Measurements from ENCODE around the gene RSBN1L. TPM values are rescaled to one million over a fixed set of nuclear protein-coding genes. Genes with fewer than 3 reads are reported as not detected.

The RSBN1L gene
- 26.2 TPM for total RNA-seq (2013)
- polyA plus RNA-seq, result 1 to 10 TPM; 1.3 to 10.0 (median 2.2) TPM
- polyA minus RNA-seq, result 9.8 and 17.8 TPM in 2 replicates
- total RNA-seq, result 10.1 to 41.2 (median 30.8) reads per million in 11 experiments

DNA sequence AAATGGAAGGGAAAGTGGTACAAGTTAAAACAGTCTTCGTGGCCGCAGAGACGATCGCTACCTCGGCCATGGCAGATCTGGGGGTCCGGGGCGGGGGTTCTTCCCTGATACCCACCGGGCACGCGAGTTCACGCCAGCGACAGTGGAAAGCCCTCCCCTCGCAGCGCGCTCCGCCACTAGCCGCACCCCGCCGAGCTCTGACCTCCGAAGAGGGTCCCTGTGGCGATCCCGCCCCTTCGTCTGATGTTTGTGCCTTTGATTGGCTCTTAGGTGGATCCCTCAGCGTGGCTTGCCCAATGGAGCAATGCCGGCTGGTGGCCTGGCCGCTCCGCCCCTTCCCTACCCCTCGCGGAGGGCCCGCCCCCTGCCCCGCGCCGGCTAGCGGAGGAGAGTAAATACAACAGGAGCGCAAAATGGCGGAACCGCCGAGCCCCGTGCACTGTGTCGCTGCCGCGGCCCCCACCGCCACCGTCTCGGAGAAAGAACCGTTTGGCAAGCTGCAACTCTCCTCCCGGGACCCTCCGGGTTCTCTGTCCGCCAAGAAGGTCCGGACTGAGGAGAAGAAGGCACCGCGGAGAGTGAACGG is at the start of gene RSBN1L:
Gene RSBN1L, plus strand, starts transcription at position 403 of the 586 bp plus-strand sequence. Its CDS starts 11 bp downstream, at position 414.
- Mint-ChIP-seq H3K27ac (peak within 1 kb of the TSS; percentile 91 to 97 (median 95)), H3K9me3 (no peaks in the 10 kb centered on the region), H3K4me1 (peaks cover 42% of the 10 kb centered on the region), H3K27me3 (ENCODE audit: low read depth in 3 of 3) (no peaks in the 10 kb centered on the region), H3K4me3 (peak within 1 kb of the TSS; percentile 96 to 99), H3K36me3 (peaks cover 7 to 10% of the 10 kb centered on the region in 2 donors)
- Histone ChIP-seq H3K27me3 (ENCODE audit: control insufficient read depth in 2 of 2, insufficient read depth in 2 of 2, low read length in 2 of 2) (no peaks in the 10 kb centered on the region), H3K4me1 (ENCODE audit: control insufficient read depth in 1 of 2, insufficient read depth in 2 of 2, low read length in 2 of 2) (peaks cover 14 to 26% of the 10 kb centered on the region in 2 donors), H3K9ac (ENCODE audit: insufficient read depth, low read length, poor library complexity, severe bottlenecking) (peak within 1 kb of the TSS; percentile 96), H3K4me3 (replicated peaks in 1 of 3; ENCODE audit: low read depth in 2 of 3, low read length in 3 of 3) (peak within 1 kb of the TSS; percentile 68 to 98 (median 96)), H3K9me3 (replicated peaks in 1 of 2; ENCODE audit: control insufficient read depth in 1 of 2, insufficient read depth in 1 of 2, low read length in 2 of 2) (no peaks in the 10 kb centered on the region), H3K4me2 (replicated peaks; ENCODE audit: extremely low read depth, low read length, poor library complexity, severe bottlenecking) (peak within 1 kb of the TSS; percentile 96), H4K20me1 (ENCODE audit: insufficient read depth, low read length) (peaks cover 38% of the 10 kb centered on the region), H2AFZ (ENCODE audit: insufficient read depth, low read depth, low read length, poor library complexity, severe bottlenecking) (peak within 1 kb of the TSS; percentile 96), H3K36me3 (replicated peaks in 1 of 2; ENCODE audit: control insufficient read depth in 1 of 2, insufficient read depth in 2 of 2, low read length in 2 of 2) (peaks cover 0 to 8% of the 10 kb centered on the region in 2 donors), H3K79me2 (ENCODE audit: insufficient read depth, low read length) (peaks cover 85% of the 10 kb centered on the region), H3K27ac (ENCODE audit: low read depth in 1 of 2, low read length in 2 of 2) (peak within 1 kb of the TSS; percentile 90 to 95)
- peak; percentile 94 to 98 (median 96) for DNase-seq
- TF ChIP-seq, protein P1, sequence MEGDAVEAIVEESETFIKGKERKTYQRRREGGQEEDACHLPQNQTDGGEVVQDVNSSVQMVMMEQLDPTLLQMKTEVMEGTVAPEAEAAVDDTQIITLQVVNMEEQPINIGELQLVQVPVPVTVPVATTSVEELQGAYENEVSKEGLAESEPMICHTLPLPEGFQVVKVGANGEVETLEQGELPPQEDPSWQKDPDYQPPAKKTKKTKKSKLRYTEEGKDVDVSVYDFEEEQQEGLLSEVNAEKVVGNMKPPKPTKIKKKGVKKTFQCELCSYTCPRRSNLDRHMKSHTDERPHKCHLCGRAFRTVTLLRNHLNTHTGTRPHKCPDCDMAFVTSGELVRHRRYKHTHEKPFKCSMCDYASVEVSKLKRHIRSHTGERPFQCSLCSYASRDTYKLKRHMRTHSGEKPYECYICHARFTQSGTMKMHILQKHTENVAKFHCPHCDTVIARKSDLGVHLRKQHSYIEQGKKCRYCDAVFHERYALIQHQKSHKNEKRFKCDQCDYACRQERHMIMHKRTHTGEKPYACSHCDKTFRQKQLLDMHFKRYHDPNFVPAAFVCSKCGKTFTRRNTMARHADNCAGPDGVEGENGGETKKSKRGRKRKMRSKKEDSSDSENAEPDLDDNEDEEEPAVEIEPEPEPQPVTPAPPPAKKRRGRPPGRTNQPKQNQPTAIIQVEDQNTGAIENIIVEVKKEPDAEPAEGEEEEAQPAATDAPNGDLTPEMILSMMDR (IDR thresholded peaks at IDR 0.05), result peak; percentile 41
- intact Hi-C loops (cut with micrococcal nuclease), result loop anchor here in 1 of 2 donors (2.0 to 5.0 kb wide), 2 partner anchors 37 to 101 kb away; partner anchors contain the start of genes PHTF2 and TMEM60
- 0% methylated on average over 52 of the region's 53 CpGs for WGBS (ENCODE audit: insufficient coverage)

DNA sequence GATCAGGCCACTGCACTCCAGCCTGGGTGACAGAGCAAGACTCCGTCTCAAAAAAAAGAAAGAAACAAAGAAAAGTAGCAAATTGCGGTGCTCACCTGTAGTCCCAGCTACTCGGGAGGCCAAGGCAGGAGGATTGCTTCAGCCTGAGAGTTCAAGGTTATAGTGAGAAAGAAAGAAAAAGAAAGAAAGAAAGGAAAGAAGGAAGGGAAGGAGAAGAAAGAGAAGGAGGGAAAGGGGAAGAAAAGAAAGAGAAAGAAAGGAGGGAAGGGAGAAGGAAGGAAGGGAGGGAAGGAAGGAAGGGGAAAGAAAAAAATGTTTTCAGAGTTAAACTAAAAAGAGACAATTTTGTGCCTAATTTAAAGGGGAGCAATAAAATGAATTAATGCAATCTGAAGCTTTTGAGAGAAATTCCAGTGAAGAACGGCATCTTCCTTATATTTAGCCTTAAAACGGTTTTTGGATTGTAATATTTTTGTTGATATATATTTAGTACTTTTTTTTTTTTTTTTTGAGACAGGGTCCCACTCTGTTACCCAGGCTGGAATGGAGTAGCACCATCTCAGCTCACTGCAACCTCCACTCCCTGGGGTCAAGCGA is 47.4 kb upstream of the RSBN1L start:
- Mint-ChIP-seq H3K4me1 (no peaks in the 10 kb centered on the region), H3K36me3 (peaks cover 27 to 55% of the 10 kb centered on the region in 2 donors), H3K27ac (peak overlapping the region in 3 of 7 donors; percentile 11 to 35 (median 30)), H3K9me3 (no peaks in the 10 kb centered on the region), H3K4me3 (no peak overlapping the region), H3K27me3 (ENCODE audit: low read depth in 3 of 3) (peaks cover 0 to 2% (median 0%) of the 10 kb centered on the region in 3 donors)
- Histone ChIP-seq H3K4me1 (ENCODE audit: control insufficient read depth in 1 of 2, insufficient read depth in 2 of 2, low read length in 2 of 2) (no peaks in the 10 kb centered on the region), H3K27ac (ENCODE audit: low read depth in 1 of 2, low read length in 2 of 2) (no peak overlapping the region), H4K20me1 (ENCODE audit: insufficient read depth, low read length) (peaks cover 10% of the 10 kb centered on the region), H2AFZ (ENCODE audit: insufficient read depth, low read depth, low read length, poor library complexity, severe bottlenecking) (no peak overlapping the region), H3K9ac (ENCODE audit: insufficient read depth, low read length, poor library complexity, severe bottlenecking) (no peak overlapping the region), H3K36me3 (replicated peaks in 1 of 2; ENCODE audit: control insufficient read depth in 1 of 2, insufficient read depth in 2 of 2, low read length in 2 of 2) (peaks cover 34 to 56% of the 10 kb centered on the region in 2 donors), H3K27me3 (ENCODE audit: control insufficient read depth in 2 of 2, insufficient read depth in 2 of 2, low read length in 2 of 2) (no peaks in the 10 kb centered on the region), H3K79me2 (ENCODE audit: insufficient read depth, low read length) (no peaks in the 10 kb centered on the region), H3K4me3 (replicated peaks in 1 of 3; ENCODE audit: low read depth in 2 of 3, low read length in 3 of 3) (no peak overlapping the region), H3K9me3 (replicated peaks in 1 of 2; ENCODE audit: control insufficient read depth in 1 of 2, insufficient read depth in 1 of 2, low read length in 2 of 2) (no peaks in the 10 kb centered on the region), H3K4me2 (replicated peaks; ENCODE audit: extremely low read depth, low read length, poor library complexity, severe bottlenecking) (no peak overlapping the region)
- intact Hi-C loops (cut with micrococcal nuclease), result no loop called here
- TF ChIP-seq, protein P1 (IDR thresholded peaks at IDR 0.05), result no peak
- DNase-seq, result no peak
- WGBS (ENCODE audit: insufficient coverage), result 98% methylated on average over 4 of the region's 6 CpGs

Measured in CD14-positive monocyte (primary cell).